WERI-Rb-1 (cell line): ENCODE results near the gene SWT1.
A peak's percentile ranks its signal among the peaks of the same experiment; 100 is the strongest.
"Not testable (repeated sequence)": the region's sequence is repeated elsewhere in the genome, so short reads cannot be mapped to it uniquely, and the experiment has no call there.

Experiments
- DNase-seq: peaks from one replicate; pipeline ENCODE4 v3.0.0-alpha.2; 2020
- H3K27ac ChIP-seq: fragments of 250-450 bp; sonication (Bioruptor Pico); 2 replicates; pipeline ENCODE4 v1.5.1; 2020; ENCODE audit warnings: mild to moderate bottlenecking, moderate library complexity
- H3K27me3 ChIP-seq: fragments of 250-450 bp; sonication (Bioruptor Pico); 2 replicates; pipeline ENCODE4 v1.5.1; 2021; ENCODE audit warnings: mild to moderate bottlenecking, low read depth, moderate library complexity; ENCODE audit not compliant: insufficient read depth, severe bottlenecking
- H3K36me3 ChIP-seq: fragments of 250-450 bp; sonication (Bioruptor Pico); 2 replicates; pipeline ENCODE4 v1.5.1; 2020; ENCODE audit warnings: mild to moderate bottlenecking, moderate library complexity
- H3K4me3 ChIP-seq: 2 replicates; pipeline ENCODE4 v1.5.1; 2011; ENCODE audit warnings: low read depth, mild to moderate bottlenecking, control low read depth, low read length
- H3K9me3 ChIP-seq: fragments of 250-450 bp; sonication (Bioruptor Pico); 2 replicates; pipeline ENCODE4 v1.5.1; 2021; ENCODE audit warnings: mild to moderate bottlenecking, moderate library complexity; ENCODE audit not compliant: severe bottlenecking
- TF ChIP-seq, protein P1 (sequence below): IDR thresholded peaks from 2 replicates; pipeline ENCODE4 v1.5.1; 2011; ENCODE audit warnings: low read depth, mild to moderate bottlenecking, control low read depth, inconsistent platforms, low read length

SWT1 gene

DNA sequence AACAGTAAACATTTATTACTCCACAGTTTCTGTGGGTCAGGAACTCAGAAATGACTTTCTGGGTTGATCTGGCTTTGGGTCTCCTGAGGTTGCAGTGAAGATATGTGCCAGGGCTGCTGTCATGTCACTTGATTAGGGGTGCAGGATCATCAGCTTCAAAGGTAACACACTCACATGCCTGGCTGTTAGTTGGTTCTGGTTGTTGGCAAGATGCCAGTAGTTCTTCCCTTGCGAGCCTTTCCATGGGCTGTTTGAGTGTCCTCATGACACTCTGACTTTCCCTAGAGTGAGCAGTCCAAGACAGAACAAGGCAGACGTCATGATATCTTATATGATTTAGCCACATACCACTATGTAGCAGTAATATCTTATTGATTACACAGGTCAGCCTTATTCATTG, 1.8 kb downstream of the SWT1 start:
- peaks cover 4% of the 10 kb centered on the region; the same call in 1 of the 2 replicates for H3K36me3 ChIP-seq
- TF ChIP-seq, protein P1, sequence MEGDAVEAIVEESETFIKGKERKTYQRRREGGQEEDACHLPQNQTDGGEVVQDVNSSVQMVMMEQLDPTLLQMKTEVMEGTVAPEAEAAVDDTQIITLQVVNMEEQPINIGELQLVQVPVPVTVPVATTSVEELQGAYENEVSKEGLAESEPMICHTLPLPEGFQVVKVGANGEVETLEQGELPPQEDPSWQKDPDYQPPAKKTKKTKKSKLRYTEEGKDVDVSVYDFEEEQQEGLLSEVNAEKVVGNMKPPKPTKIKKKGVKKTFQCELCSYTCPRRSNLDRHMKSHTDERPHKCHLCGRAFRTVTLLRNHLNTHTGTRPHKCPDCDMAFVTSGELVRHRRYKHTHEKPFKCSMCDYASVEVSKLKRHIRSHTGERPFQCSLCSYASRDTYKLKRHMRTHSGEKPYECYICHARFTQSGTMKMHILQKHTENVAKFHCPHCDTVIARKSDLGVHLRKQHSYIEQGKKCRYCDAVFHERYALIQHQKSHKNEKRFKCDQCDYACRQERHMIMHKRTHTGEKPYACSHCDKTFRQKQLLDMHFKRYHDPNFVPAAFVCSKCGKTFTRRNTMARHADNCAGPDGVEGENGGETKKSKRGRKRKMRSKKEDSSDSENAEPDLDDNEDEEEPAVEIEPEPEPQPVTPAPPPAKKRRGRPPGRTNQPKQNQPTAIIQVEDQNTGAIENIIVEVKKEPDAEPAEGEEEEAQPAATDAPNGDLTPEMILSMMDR: no peak
- no peaks in the 10 kb centered on the region for H3K9me3 ChIP-seq
- H3K4me3 ChIP-seq: no peak overlapping the region
- no peak overlapping the region for H3K27ac ChIP-seq
- no peaks in the 10 kb centered on the region for H3K27me3 ChIP-seq
- no peak for DNase-seq

DNA sequence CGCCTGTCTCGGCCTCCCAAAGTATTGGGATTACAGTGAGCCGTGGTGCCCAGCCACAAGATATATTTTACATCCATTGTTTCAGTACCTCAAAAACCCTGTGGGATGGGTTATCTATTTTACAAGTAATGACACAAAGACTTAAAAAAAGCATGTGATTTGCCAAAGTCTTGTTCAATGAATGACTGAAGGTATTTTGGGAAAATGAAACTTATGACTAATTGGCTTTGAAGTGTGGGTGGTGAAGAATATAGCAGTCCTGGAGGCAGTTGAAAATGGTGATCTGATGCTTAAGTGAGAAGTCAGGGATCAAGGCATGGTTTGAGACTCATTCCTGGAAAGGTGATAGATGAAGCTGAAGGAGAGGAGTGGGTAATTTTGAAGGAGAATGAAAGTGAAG, 3.0 kb downstream of the SWT1 start:
- no peak for DNase-seq

DNA sequence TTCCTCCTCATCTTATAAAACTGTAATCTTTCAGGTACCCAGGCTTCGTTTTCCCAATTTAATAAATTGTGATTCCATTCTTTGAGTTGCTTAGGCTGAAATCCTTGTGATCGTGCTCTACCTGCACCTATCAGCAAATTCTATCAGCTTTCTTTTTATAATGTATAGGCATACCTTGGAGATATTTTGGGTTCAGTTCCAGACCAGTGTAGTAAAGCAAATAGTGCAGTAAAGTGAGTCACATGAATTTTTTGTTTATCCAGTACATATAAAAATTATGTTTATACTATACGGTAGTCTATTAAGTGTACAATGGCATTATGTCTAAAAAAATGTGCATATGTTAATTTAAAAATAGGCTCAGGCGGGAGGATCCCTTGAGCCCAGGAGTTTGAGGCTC, 5.5 kb downstream of the SWT1 start:
- Histone ChIP-seq H3K4me3 (no peak overlapping the region), H3K27me3 (no peaks in the 10 kb centered on the region), H3K9me3 (no peaks in the 10 kb centered on the region), H3K27ac (no peak overlapping the region), H3K36me3 (no peaks in the 10 kb centered on the region)
- TF ChIP-seq, protein P1: no peak
- no peak for DNase-seq

More for the DNA sequence above, 3.0 kb downstream of the SWT1 start:
- H3K27ac ChIP-seq: no peak overlapping the region
- TF ChIP-seq, protein P1: no peak
- peaks cover 4% of the 10 kb centered on the region; the same call in 1 of the 2 replicates for H3K36me3 ChIP-seq
- no peaks in the 10 kb centered on the region for H3K9me3 ChIP-seq
- H3K27me3 ChIP-seq: no peaks in the 10 kb centered on the region
- H3K4me3 ChIP-seq: no peak overlapping the region

DNA sequence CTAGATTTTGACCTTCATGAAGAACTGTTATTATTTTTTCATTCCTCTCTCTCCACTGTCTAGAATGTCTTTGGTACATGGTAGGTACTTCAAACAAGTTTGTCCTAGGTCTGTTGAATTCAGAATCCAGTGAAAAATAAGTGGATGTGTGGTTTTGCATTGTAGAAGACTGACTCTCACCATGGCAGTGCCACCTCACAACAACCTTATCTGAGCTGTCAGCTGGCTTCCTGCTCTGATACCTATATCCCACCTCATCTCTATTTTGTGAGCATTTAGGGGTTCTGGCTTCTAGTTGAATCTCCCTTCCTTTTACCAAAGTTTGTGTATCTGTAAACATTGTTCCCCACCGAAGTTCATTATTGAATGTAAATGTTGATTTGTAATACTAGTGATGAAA, 9.1 kb downstream of the SWT1 start:
- TF ChIP-seq, protein P1: no peak
- no peaks in the 10 kb centered on the region for H3K9me3 ChIP-seq
- no peak overlapping the region for H3K27ac ChIP-seq
- no peaks in the 10 kb centered on the region for H3K27me3 ChIP-seq
- H3K36me3 ChIP-seq: no peaks in the 10 kb centered on the region
- DNase-seq: no peak
- H3K4me3 ChIP-seq: no peak overlapping the region

DNA sequence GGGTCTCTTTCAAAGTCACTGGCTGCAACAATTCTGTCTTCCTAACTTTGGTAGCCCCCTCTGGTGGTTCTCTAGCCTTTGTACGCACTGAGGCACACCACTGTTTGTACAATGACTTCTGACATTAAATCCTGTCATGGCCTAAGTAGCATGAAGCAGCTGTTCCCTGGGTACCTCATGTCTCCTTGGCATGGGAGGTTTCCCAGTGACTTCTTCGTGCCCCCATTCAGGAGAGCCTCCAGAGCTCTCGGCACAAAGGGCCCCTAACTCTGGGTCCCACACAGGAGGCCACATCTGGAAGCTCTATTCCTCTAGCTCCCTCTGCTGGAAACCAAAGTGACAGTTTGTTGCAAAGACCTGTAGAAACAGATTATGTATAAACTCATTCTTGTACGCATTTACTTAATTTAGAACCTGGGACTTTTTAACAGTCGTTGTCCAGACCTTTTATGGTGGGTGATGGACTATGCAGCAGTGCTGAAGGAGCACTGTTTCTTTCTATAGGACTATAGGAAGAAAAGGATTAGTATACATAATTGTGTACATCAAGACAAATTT, 13.4 kb downstream of the SWT1 start:
- Histone ChIP-seq H3K9me3 (no peaks in the 10 kb centered on the region), H3K27me3 (no peaks in the 10 kb centered on the region), H3K36me3 (no peaks in the 10 kb centered on the region), H3K27ac (no peak overlapping the region), H3K4me3 (no peak overlapping the region)
- TF ChIP-seq, protein P1: peak; percentile 47
- DNase-seq: peak; percentile 51

DNA sequence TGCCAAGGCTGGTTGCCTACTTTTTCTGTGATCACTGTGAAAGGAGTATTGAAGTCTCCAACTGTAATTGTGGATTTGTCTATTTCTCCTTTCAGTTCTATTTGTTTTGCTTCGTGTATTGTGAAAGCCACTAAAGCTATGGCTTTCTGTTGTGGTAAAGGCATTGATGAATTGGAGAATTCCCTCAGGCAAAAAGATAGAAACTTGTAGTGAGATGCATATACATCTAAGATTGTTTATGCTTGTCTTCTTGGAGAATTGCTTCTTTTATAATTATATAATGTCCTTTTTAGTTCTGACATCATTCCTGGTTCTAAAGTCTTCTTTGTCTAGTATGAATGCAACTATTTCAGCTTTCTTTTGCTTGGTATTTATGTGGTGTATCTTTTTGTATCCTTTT, 36.8 kb downstream of the SWT1 start:
- Histone ChIP-seq H3K4me3 (no peak overlapping the region), H3K27me3 (no peaks in the 10 kb centered on the region)

DNA sequence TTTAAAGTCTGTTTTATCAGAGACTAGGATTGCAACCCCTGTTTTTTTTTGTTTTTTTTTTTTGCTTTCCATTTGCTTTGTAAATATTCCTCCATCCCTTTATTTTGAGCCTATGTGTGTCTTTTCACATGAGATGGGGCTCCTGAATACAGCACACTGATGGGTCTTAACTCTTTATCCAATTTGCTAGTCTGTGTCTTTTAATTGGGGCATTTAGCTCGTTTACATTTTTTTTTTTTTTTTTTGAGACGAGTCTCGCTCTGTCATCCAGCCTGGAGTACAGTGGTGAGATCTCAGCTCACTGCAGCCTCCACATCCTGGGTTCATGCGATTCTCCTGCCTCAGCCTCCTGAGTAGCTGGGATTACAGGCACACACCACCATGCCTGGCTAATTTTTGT, 41.7 kb downstream of the SWT1 start:
- not testable (repeated sequence) for H3K9me3 ChIP-seq, H3K4me3 ChIP-seq, H3K27me3 ChIP-seq, DNase-seq, H3K27ac ChIP-seq, H3K36me3 ChIP-seq

More for the DNA sequence above, 36.8 kb downstream of the SWT1 start:
- H3K9me3 ChIP-seq: no peaks in the 10 kb centered on the region
- no peaks in the 10 kb centered on the region for H3K36me3 ChIP-seq
- no peak for DNase-seq
- TF ChIP-seq, protein P1: no peak
- H3K27ac ChIP-seq: no peak overlapping the region
